ENCODE results near the gene FBXO41.

DNA sequence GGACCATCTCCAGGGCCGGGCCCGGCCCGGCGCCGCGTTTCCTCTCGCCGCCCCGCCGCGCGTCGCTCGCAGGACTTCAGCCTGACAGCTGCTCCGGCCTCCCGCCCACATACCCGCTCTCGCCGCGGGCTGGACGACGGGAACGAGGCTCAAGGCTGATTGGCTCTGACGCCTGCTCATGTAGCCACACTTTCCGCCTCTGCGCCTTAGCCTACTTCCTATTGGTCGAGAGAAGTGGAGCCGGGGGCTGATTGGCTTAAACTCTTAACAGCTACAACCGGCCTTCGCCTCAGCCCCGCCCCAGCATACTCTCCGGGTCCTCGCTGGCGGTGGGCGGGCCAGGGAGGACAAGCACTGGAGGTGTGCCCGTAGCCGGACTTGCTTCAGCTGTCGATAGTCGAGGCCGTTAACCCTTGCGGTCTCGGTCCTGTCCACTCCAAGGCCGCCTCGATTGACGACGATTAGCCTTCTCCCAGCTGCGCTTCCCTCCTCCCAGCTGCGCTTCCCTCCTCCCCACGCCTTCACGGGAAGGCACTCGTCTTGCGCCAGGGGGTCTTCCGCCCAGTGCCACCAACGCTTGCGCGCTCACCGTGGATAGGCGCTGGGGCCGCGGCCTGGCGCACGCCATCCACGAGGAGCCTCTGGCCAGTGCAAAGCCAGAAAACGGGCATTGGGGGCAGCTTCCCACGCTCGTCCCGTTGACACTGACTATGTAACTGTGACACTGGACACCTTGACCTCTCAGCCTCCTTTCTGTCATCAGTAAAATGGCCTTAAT lies 50.9 kb downstream of the FBXO41 start, which contains the start of gene PRADC1:
- TF ChIP-seq POLR2A (IDR thresholded peaks at IDR 0.05; ENCODE audit: low read depth, low read length) (peak; percentile 63; the same call in 1 of the 2 replicates), POLR2AphosphoS5 (IDR thresholded peaks at IDR 0.05; ENCODE audit: low read depth, low read length) (peak; percentile 44; the same call in 1 of the 2 replicates)

All from GM12891 (cell line).